Right lobe of liver (tissue), 6 donors: Measurements from ENCODE around the gene CCDC121. TPM values are rescaled to one million over a fixed set of nuclear protein-coding genes. Genes with fewer than 3 reads are reported as not detected.
A peak's percentile ranks its signal among the peaks of the same experiment; 100 is the strongest.

ENCODE experiments used
- ATAC-seq, 4 donors: fragments of 200-7000 bp; cut with Tn5 transposase; one replicate each; pipeline ENCODE4 v1.9.1; 2020; ENCODE audit warnings: mild to moderate bottlenecking in 4 of 4, moderate library complexity in 4 of 4
- DNase-seq, 3 donors: peaks; one replicate each; pipeline ENCODE4 v3.0.0-alpha.2; 2020
- H3K27ac ChIP-seq, 3 donors: fragments of 200-600 bp; one replicate each; pipeline ENCODE4 v1.8.0; 2022
- H3K27me3 ChIP-seq, 2 donors: fragments of 200-600 bp; one replicate each; pipeline ENCODE4 v1.8.0; 2022
- H3K36me3 ChIP-seq, 4 donors: fragments of 200-600 bp; sonication (generic) in 1 of 4; one replicate each; pipeline versions ENCODE4 v1.5.1 to v1.8.0; 2017 to 2022; ENCODE audit warnings: control low read depth in 1 of 4
- H3K4me1 ChIP-seq, 4 donors: fragments of 200-600 bp; sonication (generic) in 1 of 4; one replicate each; pipeline versions ENCODE4 v1.5.1 to v1.8.0; 2017 to 2022; ENCODE audit warnings: control low read depth in 1 of 4
- H3K4me3 ChIP-seq, 3 donors: fragments of 200-600 bp; one replicate each; pipeline ENCODE4 v1.8.0; 2022
- H3K9me3 ChIP-seq, 4 donors: fragments of 200-600 bp; sonication (generic) in 1 of 4; one replicate each; pipeline versions ENCODE4 v1.5.1 to v1.8.0; 2017 to 2022; ENCODE audit warnings: control low read depth in 1 of 4
- POLR2A ChIP-seq: fragments of 450-650 bp; IDR thresholded peaks from one replicate; pipeline ENCODE4 v1.6.1; 2017; ENCODE audit warnings: antibody characterized with exemption, mild to moderate bottlenecking
- WGBS: methylation state at CpG from one replicate; pipeline ENCODE4 v1.1.6; 2018; ENCODE audit warnings: low coverage, low lambda C conversion rate; ENCODE audit not compliant: insufficient coverage; ENCODE audit errors: missing lambda C conversion rate; 5-methylcytosine and 5-hydroxymethylcytosine counted together
- intact Hi-C, 2 donors: fragments of 100-400 bp; cut with DNase I; formaldehyde crosslinking; loops; one replicate each; pipeline versions ENCODE4 v1.11.2 to v1.14.1; 2022
- total RNA-seq, 6 experiments: library from RNA; depleted of rRNA in 2 of 6; stranded (reverse); fragments of >200 nt in 2 of 6; fragmentation: NEBNext Ultra II Directional in 3 of 6; extraction: Animal tissue kit (Norgen Biotek cat#: 25700) in 3 of 6; gene quantifications; one replicate each; pipeline versions ENCODE4 v1.1.0 to v1.2.4, GENCODE V29; 2016 to 2023
- TF ChIP-seq, protein P1 (sequence below), 4 donors: fragments of 200-600 bp in 3 of 4; fragments of 450-650 bp in 1 of 4; IDR thresholded peaks; one replicate each; pipeline versions ENCODE4 v1.5.1 to v1.8.0; 2016 to 2022; ENCODE audit warnings: antibody characterized with exemption in 4 of 4, mild to moderate bottlenecking in 2 of 4
- donor health status: DM: no; HTN: yes; CAD: no.
- donor health status: DM: no; HTN: no; CAD: no.
- donor health status: DM: no; HTN: no; CAD: no.
- donor health status: DM: no; HTN: yes; CAD: no.
- donor health status: DM: no; HTN: yes; CAD: no.

Gene CCDC121
- total RNA-seq, 6 experiments from 2014 or later, result 0.74 to 2.1 (median 1.5) TPM

DNA sequence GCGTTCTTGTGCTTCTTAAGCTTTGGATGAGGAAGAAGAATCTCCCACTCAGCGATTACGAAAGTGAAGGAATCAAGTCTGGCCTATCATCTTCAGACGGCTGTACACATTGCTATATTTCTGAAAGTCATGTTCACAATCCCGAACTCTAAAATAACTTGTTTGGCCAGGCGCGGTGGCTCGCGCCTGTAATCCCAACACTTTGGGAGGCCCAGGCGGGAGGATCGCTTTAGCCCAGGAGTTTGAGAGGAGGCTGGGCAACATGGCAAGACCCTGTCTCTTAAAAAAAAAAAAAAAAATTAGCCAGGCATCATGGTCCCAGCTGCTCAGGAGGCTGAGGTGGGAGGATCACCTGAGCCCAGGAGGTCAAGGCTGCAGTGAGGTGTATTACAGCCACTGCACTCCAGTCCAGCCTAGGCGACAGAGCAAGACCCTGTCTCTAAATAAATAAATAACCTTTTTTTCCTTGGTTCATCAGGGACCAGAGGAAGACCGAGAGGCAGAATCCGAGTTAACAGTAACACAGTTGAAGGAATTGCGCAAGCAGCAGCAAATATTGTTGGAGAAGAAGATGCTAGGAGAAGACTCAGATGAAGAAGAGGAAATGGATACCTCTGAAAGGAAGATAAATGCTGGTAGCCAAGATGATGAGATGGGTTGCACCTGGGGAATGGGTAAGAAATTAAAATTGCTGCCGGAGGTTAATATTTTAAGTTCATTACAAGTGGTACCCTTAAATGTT lies 36.0 kb upstream of the CCDC121 start:
- peaks cover 6 to 54% (median 19%) of the 10 kb centered on the region in 4 donors for H3K36me3 ChIP-seq
- ATAC-seq, result no peak
- intact Hi-C loops, result no loop called here
- H3K27ac ChIP-seq, result no peak overlapping the region
- peak overlapping the region; percentile 69 to 89 (median 83) for H3K4me3 ChIP-seq
- no peak for DNase-seq
- no peaks in the 10 kb centered on the region for H3K9me3 ChIP-seq
- TF ChIP-seq, protein P1, sequence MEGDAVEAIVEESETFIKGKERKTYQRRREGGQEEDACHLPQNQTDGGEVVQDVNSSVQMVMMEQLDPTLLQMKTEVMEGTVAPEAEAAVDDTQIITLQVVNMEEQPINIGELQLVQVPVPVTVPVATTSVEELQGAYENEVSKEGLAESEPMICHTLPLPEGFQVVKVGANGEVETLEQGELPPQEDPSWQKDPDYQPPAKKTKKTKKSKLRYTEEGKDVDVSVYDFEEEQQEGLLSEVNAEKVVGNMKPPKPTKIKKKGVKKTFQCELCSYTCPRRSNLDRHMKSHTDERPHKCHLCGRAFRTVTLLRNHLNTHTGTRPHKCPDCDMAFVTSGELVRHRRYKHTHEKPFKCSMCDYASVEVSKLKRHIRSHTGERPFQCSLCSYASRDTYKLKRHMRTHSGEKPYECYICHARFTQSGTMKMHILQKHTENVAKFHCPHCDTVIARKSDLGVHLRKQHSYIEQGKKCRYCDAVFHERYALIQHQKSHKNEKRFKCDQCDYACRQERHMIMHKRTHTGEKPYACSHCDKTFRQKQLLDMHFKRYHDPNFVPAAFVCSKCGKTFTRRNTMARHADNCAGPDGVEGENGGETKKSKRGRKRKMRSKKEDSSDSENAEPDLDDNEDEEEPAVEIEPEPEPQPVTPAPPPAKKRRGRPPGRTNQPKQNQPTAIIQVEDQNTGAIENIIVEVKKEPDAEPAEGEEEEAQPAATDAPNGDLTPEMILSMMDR (IDR thresholded peaks at IDR 0.05), result no peak
- no peak for TF ChIP-seq POLR2A
- no peaks in the 10 kb centered on the region for H3K27me3 ChIP-seq
- 81% methylated on average over 14 of the region's 16 CpGs for WGBS
- peaks cover 0 to 18% (median 4%) of the 10 kb centered on the region in 4 donors for H3K4me1 ChIP-seq

DNA sequence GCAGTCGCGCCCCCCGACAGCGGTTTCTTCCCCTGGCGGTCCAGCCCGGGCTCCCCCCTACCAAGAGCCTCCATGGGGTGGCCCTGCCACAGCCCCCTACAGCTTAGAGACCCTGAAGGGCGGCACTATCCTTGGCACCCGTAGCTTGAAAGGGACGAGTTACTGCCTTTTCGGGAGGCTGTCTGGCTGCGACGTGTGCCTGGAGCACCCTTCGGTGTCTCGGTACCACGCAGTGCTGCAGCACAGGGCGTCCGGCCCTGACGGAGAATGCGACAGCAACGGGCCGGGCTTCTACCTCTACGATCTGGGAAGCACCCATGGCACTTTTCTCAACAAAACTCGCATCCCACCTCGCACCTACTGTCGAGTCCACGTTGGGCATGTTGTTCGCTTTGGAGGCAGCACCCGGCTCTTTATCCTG lies 35.4 kb upstream of the CCDC121 start:
- intact Hi-C loops, result no loop called here
- peak overlapping the region; percentile 79 to 84 (median 82) for H3K27ac ChIP-seq
- DNase-seq (peak in 1 of 3 donors; percentile 22), ATAC-seq (peak in 2 of 4 donors; percentile 10 to 22)
- H3K36me3 ChIP-seq, result peaks cover 11 to 54% (median 16%) of the 10 kb centered on the region in 4 donors
- peaks cover 0 to 21% (median 4%) of the 10 kb centered on the region in 4 donors for H3K4me1 ChIP-seq
- peak overlapping the region; percentile 69 to 89 (median 83) for H3K4me3 ChIP-seq
- H3K27me3 ChIP-seq, result no peaks in the 10 kb centered on the region
- H3K9me3 ChIP-seq, result no peaks in the 10 kb centered on the region
- WGBS, result 13% methylated on average over 4 of the region's 28 CpGs
- TF ChIP-seq POLR2A, result no peak
- TF ChIP-seq, protein P1 (IDR thresholded peaks at IDR 0.05), result no peak

DNA sequence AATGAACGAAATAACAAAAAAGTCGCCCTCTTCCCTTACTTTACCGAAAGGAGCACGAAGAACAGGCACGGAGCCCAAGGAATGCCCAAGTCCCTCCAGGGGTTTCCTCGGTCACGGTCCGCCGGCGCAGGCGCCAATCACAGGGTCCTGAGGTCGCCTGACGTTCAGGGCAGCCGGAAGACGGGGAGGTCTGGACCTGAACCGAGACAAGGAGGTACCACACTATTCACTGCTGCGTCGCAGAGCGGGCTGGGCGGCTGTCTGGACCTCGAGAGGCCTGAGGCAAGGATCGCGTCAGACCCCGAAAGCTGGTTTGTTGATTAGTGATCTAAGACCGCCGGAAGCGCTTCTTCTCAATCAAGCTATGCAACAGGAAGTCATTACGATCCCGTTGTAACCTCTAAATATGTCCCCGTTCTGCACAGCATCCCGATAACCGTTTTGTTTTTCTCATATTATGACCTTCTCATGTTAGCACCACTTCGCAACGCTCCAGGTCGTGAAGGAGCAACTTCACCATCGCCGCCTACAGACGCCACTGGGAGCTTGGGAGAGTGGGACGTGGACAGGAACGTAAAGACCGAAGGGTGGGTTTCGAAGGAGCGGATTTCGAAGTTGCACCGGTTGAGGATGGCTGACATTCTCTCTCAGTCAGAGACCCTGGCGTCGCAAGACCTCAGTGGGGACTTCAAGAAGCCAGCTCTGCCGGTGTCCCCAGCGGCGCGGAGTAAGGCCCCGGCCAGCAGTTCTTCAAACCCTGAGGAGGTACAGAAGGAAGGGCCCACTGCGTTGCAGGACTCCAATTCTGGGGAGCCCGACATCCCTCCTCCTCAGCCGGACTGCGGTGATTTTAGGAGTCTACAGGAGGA lies 34.7 kb upstream of the CCDC121 start, which contains the start of the genes SLC4A1AP and SUPT7L:
SLC4A1AP (plus strand) TSS at position 605 of the 869 bp plus-strand sequence; CDS start at position 631, 26 bp downstream.
SUPT7L (minus strand) TSS at position 330 of the 869 bp plus-strand sequence. CDS start 1,422 bp downstream, outside the sequence.
- DNase-seq, result peak; percentile 70 to 86 (median 72)
- H3K4me3 ChIP-seq, result peak within 1 kb of the TSS; percentile 69 to 89 (median 83)
- WGBS, result 0% methylated on average over 40 of the region's 56 CpGs
- peaks cover 0 to 28% (median 7%) of the 10 kb centered on the region in 4 donors for H3K4me1 ChIP-seq
- TF ChIP-seq, protein P1 (IDR thresholded peaks at IDR 0.05), result no peak
- peak; percentile 13 for TF ChIP-seq POLR2A
- no peaks in the 10 kb centered on the region for H3K9me3 ChIP-seq
- no peaks in the 10 kb centered on the region for H3K27me3 ChIP-seq
- intact Hi-C loops, result no loop called here
- peak within 1 kb of the TSS; percentile 79 to 84 (median 82) for H3K27ac ChIP-seq
- ATAC-seq, result peak; percentile 87 to 92 (median 87)
- peaks cover 11 to 52% (median 12%) of the 10 kb centered on the region in 4 donors for H3K36me3 ChIP-seq

DNA sequence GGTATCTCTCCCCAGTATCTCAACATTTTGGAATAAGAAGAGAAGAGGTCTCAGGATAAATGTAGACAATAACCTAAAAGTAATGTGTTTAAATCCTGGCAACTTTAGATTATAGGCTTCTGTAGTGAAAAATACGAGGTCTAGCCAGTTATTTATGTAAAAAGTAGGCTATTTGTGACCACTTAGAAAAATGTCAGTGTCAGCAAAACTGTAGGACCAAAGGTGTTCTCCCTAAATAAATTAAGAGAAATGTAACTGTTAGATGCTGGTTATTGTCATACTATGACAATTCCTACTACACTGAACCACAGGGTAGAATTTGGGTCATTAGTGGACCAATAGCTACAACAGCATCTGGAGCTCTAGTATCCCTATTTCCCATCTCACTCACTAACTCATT lies 32.6 kb upstream of the CCDC121 start:
- intact Hi-C loops, result no loop called here
- no peak for ATAC-seq
- H3K4me1 ChIP-seq, result peaks cover 0 to 31% (median 7%) of the 10 kb centered on the region in 4 donors
- no peak overlapping the region for H3K4me3 ChIP-seq
- no peaks in the 10 kb centered on the region for H3K27me3 ChIP-seq
- no peak overlapping the region for H3K27ac ChIP-seq
- 75% methylated on average over 1 of the region's 1 CpG for WGBS
- TF ChIP-seq, protein P1 (IDR thresholded peaks at IDR 0.05), result no peak
- TF ChIP-seq POLR2A, result no peak
- peaks cover 12 to 43% (median 14%) of the 10 kb centered on the region in 4 donors for H3K36me3 ChIP-seq
- no peaks in the 10 kb centered on the region for H3K9me3 ChIP-seq
- no peak for DNase-seq
